Uterus (tissue), 2 donors: Measurements from ENCODE around the gene TSKU.

Source experiments
- CTCF ChIP-seq, 4 experiments: fragments of 200-600 bp in 2 of 4; fragments of 450-650 bp in 2 of 4; sonication (generic) in 2 of 4; IDR thresholded peaks; one replicate each; pipeline ENCODE4 v1.5.1; 2016 to 2019; ENCODE audit warnings: antibody characterized with exemption in 4 of 4, mild to moderate bottlenecking in 2 of 4, moderate library complexity in 1 of 4
- POLR2A ChIP-seq, 2 donors: fragments of 450-650 bp; IDR thresholded peaks; one replicate each; pipeline ENCODE4 v1.6.1; 2016; ENCODE audit warnings: antibody characterized with exemption in 2 of 2, mild to moderate bottlenecking in 1 of 2, moderate library complexity in 1 of 2

GRCh38 chr11:76767659-76768058 is 15.5 kb upstream of the TSKU start:
- no peak for TF ChIP-seq CTCF (IDR thresholded peaks at IDR 0.05)
- TF ChIP-seq POLR2A (IDR thresholded peaks at IDR 0.05): no peak
